ENCODE measurements around the gene PSME3IP1.
"Not testable (repeated sequence)": the region's sequence is repeated elsewhere in the genome, so short reads cannot be mapped to it uniquely, and the experiment has no call there.

Gene PSME3IP1, protein sequence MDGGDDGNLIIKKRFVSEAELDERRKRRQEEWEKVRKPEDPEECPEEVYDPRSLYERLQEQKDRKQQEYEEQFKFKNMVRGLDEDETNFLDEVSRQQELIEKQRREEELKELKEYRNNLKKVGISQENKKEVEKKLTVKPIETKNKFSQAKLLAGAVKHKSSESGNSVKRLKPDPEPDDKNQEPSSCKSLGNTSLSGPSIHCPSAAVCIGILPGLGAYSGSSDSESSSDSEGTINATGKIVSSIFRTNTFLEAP

DNA sequence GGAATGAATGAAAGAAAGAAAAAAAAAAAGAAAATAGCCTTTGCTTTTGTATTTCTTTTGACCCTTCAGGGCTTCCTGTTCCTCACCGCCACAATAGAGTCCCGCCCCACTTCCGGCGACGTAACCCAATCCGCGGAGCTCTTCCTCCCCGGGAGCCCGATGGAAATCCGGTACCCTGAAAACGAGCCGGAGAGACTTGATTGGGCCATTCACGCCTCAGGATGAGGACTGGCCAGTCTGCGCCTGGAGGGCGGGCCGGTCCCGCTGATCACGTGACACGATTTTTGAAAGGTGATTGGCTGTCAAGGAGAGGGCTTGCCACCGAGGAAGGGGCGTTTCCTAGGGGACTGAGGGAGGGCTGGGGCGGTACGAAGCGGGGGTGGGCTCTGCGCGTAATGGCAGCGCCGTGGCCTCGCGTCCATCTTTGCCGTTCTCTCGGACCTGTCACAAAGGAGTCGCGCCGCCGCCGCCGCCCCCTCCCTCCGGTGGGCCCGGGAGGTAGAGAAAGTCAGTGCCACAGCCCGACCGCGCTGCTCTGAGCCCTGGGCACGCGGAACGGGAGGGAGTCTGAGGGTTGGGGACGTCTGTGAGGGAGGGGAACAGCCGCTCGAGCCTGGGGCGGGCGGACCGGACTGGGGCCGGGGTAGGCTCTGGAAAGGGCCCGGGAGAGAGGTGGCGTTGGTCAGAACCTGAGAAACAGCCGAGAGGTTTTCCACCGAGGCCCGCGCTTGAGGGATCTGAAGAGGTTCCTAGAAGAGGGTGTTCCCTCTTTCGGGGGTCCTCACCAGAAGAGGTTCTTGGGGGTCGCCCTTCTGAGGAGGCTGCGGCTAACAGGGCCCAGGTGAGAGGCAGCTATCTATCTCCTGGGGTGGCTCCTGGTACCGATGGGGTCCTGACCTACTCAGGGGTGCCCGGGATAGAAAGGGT is at the start of gene PSME3IP1, which contains the start of gene RSPRY1:
PSME3IP1 (minus strand) TSS at position 95 of the 927 bp plus-strand sequence. CDS start 12,185 bp downstream, outside the sequence.
RSPRY1 (plus strand) TSS at position 385 of the 927 bp plus-strand sequence. CDS start 18,330 bp downstream, outside the sequence.
- DNase-seq, result peak; percentile 98

DNA sequence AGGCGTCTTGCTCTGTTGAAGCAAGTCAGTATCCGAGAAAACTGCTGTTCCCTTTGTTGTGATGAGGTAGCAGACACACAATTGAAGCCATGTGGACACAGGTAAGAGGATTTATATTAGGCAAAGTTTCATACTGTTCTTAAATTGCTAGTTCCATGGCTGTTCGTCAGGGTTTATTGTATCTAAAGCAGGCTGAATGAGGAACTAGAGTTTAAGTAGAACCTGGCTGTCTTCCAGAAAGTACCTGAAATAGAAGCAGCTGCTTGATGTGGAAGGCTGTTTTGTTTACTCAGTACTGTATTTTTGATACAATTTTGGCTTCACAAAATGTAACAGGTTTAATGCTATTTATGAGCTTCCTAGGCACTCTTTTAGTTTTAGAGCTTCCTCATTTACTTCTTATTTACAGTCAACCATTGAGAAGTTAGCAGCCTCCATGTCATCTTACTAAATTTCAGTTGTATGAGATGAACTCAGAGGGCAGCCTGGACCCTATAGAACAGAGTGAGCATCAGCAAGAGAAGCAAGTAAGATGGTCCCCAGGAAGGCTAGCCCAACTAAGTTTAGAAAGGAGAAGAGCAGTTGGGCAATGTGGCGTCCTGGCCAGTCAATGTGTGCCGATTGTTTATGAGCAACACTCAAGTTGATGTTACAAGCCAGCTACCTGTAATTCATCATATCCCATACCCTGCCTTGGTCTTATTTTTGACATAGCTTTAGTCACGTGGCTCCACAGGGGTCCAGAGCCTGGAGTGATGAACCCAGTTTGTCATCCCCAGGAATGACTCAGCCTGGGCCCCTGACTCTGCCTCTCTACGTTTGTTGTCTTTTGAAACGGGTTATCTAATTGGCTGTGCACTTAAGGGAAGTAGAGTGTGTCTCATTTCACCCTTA is 49.5 kb upstream of the PSME3IP1 start:
- DNase-seq, result no peak

DNA sequence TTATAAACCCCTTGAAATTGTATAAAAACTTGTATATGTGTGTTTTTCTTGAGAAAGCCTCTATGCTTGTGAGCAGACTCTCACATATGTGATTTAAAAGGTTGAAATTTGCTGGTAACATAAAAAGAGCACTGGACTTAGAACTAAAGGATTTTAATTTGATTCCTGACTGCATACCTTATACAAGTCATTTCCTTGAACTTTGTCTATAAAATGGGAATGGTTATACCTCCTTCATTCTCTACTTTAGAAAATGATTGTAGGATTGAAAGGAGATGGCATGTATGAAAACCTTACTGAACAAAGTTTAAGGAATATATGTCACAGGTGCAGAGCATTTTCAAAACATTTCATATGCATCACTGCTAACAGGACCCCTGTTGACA is 48.9 kb upstream of the PSME3IP1 start:
- DNase-seq, result no peak

DNA sequence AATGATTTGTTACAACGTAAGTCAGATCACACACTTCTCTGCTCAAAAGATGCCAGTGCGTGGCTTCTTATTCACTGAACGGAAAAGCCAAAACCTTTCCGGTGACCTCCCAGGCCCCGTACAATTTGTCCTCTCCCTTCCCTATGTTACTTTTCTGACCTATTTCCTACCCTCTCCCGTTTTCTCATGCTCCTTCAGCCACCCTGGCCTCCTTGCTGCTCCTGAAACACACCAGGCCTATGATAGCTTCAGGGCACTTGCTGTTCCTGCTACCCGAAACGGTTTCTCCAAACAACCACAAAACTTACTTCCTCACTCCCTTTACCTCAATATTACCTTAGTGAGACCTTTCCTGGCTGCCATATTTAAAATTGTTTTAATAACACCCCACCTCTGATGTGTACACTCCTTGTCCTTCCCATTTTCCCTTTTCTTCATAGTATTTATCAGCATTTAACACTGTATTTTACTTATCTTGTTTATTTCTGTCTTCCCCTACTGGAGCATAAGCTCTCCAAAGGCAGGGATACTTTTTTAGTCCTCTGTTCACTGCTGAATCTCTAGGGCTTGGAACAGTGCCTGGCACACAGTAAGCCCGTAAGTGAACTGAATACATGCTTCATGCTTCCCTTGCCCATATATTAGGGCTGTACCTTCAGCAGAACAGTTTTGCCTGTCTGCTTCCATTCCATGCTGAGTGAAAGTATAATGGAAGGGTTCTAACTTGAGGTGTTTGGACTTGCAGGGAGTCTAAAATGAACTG is 48.3 kb upstream of the PSME3IP1 start:
- no peak for DNase-seq

DNA sequence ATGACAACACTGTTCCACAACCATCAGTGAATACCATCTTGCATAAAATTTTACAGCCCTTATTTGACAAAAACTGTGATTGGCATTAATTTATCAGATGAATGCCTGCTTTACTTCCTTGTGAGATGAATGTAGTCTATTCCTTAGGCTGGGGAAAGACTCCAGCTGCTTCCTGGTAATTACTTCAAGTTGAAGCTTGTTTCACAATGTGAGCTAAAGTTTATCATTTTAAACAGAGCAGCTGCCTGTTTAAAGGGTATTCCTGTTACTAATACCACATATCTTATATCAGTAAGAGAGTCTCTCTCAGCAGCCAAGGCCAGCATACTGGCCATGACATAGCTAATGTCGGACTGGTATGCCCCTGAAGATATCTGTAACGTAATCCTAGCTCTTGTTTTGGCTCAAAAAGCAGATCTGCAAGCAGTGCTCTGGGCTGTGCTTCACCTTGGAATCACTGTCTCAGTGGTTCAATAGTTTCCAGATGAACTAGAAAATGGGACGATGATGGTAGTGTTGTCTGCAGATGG is 46.0 kb upstream of the PSME3IP1 start:
- no peak for DNase-seq

DNA sequence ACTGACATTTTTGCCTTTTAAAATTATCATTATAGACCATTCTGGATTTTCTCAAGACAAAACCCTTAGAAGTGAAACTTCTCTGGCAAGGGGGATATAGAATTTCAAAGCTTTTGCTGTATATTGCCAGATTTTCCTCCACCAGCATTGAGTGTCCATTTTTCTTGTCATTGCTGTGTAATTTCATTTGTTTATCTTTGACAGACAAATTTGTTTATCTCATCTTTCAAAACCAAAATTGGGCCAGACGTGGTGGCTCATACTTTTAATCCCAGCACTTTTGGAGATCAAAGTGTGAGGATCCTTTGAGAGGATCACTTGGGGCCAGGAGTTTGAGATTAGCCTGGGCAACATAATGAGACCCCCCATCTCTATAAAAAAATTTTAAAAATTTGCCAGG is 43.2 kb upstream of the PSME3IP1 start:
- no peak for DNase-seq

DNA sequence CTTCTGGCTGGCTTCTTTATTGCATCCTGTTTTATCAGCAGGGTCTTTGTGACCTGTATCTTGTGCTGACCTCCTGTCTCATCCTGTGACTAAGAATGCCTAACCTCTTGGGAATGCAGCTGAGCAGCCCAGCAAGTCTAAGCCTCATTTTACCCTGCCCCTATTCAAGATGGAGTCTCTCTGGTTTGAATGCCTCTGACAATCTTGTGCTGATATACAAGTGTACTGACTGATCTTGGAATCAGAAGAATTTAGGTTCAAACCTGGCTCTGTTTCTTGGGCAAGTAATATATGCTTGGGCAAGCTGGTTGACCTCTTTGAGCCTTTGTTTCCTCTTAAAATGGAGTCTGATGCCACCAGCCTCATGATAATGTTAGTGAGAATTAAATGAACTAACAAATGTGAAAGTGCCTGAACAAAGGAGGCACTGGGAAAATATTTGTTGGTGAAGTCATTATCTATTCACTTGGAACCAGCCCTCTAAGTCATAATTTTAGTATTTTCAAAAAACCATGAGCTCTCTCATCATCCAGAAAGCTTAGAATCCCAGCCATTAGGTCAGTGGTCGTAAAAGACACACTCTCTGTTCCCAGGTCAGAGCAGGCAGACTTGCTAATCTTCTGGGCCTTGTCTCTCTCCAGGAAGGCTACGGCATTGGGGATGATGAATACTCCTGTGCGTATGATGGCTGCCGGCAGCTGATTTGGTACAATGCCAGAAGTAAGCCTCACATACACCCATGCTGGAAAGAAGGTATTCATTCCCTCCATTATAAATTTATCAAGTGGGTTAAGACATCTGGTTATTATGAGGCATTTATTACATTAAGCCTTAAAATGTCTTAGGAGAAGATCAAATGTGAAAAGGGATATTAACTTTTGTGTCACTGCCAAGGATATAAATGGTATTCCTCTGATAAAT is 41.1 kb upstream of the PSME3IP1 start:
- no peak for DNase-seq

DNA sequence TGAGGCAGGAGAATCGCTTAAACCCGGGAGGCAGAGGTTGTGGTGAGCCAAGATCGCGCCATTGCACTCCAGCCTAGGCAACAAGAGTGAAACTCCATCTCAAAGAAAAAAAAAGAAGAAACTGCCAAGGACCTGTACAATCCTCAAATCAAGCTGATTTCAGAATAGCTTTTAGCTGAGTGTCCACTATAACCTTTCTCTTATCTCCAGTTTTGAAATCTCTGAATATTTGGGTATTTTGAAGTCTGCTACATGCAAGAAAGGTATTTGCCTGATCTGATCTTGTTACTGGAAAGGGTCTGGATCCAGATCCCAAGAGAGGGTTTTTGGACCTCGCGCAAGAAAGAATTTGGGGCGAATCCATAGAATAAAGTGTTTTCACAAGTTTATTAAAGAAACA is 40.1 kb upstream of the PSME3IP1 start:
- DNase-seq, result no peak

DNA sequence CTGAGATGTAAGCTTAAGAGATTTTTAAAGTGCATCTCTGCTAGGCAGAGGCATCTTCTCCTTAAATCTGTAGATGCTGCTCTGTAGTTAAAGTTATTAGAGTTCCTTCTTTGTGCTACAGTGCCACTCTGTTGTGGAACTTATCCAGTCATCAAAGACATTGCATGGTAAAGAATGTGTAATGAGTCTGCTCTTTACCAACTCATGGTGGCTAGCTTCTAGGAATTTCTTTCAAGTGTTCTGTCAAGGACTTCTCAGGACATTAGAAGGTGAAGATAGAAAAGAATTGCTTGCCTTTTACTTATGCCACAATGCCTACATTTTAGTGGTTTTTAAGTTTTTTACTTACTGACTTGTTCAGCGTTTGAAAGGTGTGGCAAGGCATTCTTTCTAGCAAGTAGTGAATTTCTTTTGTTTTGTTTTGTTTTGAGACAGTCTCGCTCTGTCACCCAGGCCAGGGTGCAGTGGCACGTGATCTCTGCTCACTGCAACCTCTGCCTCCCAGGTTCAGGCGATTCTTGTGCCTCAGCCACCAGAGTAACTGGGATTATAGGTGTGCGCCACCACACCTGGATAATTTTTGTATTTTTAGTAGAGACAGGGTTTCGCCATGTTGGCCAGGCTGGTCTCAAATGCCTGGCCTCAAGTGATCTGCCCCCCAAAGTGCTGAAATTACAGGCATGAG is 39.0 kb upstream of the PSME3IP1 start:
- no peak for DNase-seq

DNA sequence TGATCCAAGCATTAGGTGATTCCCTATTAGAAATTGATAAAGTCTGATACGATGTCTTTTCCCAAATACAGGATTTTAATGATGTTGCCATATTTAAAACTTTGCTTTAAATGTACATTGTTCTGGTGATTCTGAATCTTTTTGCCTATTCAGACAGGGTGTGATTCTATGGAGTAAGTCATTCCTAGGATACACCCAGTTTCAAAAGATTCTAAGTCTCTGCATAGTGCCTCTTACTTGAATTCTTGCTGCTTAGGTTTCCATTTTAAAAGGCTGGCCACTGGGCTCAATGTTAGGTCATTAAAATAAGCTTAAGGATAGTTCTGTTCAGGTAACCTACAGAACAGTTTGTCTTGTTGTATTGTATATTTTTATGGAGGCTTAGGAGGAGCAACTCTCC is 37.2 kb upstream of the PSME3IP1 start:
- no peak for DNase-seq

DNA sequence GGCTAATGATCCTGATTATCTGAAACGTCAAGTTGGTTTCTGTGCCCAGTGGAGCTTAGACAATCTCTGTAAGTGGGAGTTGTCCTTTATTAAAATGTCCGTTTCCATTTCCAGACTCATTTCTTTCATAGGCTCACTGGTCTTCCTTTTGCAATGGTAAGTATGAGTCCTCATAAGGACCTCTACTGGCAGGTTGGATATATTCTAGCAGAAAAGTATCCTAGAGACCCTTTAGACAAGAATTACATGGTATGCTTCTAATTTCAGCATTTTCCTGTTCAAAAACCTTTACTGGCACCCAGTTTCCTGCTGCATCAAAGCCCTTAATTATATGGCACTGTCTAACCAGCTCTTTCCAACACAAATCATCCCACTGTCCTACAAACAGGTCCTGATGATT is 31.1 kb upstream of the PSME3IP1 start:
- DNase-seq, result no peak

DNA sequence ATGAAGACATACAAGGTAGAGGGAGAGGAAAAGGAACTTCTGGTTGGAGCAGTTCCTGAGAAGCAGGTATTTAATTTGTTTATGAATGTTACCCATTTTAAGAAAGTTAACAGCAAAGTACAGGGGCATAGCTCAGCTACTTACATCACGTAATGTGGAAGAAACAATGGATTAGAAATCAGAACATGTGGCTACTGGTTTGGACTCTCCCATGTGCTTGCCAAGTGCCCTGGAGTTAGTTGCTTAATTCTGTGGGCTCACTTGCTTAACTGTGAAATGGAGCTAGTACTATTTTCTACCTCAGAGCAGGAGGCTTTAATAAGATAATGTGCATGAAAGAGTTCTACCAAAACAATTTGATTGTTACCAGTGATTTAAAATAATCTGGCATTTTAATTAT is 27.6 kb upstream of the PSME3IP1 start:
- DNase-seq, result no peak

DNA sequence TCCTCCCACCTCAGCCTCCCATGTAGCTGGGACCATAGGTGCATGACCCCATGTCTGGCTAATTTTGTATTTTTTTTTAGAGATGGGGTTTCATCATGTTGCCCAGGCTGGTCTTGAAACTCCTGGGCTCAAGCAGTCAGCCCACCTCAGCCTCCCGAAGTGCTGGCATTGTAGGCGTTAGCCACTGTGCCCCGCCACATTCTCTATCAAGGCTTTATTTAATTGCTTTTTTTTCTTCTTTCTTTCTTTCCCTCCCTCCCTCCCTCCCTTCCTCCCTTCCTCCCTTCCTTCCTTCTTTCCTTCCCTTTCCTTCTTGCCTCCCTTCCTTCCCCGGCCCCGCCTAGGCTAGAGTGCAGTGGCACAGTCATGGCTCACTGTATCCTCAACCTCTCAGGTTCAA is 23.9 kb upstream of the PSME3IP1 start:
- DNase-seq, result no peak

DNA sequence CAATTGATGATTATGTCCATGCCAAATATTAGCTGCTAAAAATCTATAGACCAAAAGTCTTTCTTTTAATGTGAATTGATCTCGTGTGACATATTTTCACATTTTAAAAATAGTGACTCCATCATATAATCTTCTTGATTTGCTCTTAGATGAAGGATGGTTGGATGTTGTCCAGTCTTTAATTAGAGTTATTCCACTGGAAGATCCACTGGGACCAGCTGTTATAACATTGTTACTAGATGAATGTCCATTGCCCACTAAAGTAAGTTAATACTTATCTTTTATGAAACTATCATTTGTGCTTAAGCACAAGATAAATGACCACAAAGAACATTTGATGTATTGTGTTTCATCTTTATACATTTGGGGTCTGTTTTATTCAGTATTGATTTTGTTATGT is 23.1 kb upstream of the PSME3IP1 start:
- DNase-seq, result no peak

DNA sequence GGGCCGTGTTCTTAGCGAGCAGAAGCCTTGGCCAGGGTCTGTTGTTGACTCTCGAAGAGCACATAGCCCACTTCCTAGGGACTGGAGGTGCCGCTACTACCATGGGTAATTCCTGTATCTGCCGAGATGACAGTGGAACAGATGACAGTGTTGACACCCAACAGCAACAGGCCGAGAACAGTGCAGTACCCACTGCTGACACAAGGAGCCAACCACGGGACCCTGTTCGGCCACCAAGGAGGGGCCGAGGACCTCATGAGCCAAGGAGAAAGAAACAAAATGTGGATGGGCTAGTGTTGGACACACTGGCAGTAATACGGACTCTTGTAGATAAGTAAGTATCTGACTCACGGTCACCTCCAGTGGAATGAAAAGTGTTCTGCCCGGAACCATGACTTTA is 18.8 kb upstream of the PSME3IP1 start:
- no peak for DNase-seq

DNA sequence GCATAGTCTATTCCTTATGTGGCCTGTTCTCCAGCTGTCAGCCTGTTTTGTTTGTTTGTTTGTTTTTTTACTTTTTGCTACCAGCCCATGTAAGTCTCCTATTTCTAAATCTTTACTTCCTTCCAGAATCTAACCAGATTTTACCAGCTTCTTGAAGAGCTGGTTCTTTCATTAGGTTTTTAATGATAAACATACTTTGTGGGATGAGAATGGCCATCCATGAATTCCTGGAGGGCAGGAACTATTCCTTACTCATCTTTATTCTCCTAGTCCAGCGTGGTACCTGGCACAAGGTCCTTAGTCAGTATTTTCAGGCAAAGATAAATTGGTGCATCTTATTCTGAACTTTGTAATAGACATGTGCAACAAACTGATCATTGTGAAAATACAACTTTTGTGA is 17.6 kb upstream of the PSME3IP1 start:
- no peak for DNase-seq

DNA sequence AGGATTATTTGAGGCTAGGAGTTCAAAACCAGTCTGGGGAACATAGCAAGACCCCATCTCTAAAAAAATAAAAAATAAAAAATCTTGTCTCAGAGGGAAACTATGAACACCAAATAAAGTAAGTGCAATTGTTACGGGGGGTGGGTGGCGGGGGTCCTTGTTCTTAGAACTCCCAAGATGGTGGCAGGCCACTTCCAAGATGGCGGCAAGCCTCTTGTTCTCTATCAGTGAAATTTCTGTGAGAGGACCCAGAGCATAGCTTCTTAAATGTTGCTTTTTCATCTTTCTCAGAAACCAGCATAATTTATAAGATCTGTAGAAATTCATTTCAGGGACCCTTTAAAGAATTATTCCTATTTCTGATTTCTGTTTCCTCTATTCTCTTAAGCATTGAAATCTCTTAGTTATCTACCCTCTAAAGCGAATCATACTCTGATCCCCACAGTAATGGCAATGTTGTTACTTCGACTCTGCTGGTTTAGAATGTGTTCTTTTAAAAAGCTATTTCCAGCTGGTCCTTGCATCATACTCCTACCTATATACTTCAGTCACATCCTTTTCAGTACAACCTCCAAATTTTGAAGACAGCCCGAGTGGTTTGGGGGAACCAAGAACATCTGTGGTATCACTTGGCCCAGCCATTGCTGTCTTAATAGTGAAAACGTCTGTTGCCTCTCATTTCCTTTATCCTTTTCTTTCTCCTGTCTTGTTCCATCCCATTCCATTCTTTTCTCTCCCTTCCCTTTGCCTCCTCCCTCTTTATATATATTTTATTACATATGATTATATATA is 16.5 kb upstream of the PSME3IP1 start:
- no peak for DNase-seq

DNA sequence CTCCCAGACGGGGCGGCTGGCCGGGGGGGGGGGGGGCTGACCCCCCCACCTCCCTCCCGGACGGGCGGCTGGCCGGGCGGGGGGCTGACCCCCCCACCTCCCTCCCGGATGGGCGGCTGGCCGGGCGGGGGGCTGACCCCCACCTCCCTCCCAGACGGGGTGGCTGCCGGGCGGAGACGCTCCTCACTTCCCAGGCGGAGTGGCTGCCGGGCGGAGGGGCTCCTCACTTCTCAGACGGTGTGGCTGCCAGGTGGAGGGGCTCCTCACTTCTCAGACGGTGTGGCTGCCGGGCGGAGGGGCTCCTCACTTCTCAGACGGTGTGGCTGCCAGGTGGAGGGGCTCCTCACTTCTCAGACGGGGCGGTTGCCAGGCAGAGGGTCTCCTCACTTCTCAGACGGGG is 15.1 kb upstream of the PSME3IP1 start:
- not testable (repeated sequence) for DNase-seq

DNA sequence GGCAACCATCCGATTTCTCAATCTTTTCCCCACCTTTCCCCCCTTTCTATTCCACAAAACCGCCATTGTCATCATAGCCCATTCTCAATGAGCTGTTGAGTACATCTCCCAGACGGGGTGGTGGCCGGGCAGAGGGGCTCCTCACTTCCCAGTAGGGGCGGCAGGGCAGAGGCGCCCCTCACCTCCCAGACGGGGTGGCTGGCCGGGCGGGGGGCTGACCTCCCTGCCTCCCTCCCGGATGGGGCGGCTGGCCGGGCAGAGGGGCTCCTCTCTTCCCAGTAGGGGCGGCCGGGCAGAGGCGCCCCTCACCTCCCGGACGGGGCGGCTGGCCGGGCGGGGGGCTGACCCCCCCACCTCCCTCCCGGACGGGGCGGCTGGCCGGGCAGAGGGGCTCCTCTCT is 14.5 kb upstream of the PSME3IP1 start:
- not testable (repeated sequence) for DNase-seq
